Omental fat pad (tissue), 4 donors: ENCODE results near the gene SIGLEC1. TPM values are rescaled to one million over a fixed set of nuclear protein-coding genes. Genes with fewer than 3 reads are reported as not detected.

Experiments used
- ATAC-seq: fragments of 150-250 bp; one replicate; pipeline ENCODE4 v1.9.1; 2016; ENCODE audit warnings: mild to moderate bottlenecking, moderate library complexity; ENCODE audit not compliant: low FRiP score
- DNase-seq: peaks from one replicate; pipeline ENCODE4 v3.0.0-alpha.2; 2019; ENCODE audit warnings: low spot score
- total RNA-seq, 4 donors: library from RNA; depleted of rRNA; stranded (reverse); fragments of >200 nt; gene quantifications; one replicate each; pipeline ENCODE4 v1.1.0, GENCODE V29; 2016
- TF ChIP-seq, protein P1 (sequence below), 3 donors: fragments of 450-650 bp; IDR thresholded peaks; one replicate each; pipeline ENCODE4 v1.5.1; 2016 to 2017; ENCODE audit warnings: antibody characterized with exemption in 3 of 3, mild to moderate bottlenecking in 3 of 3, moderate library complexity in 2 of 3

The SIGLEC1 gene
- total RNA-seq, 4 donors from 2014 or later: 14.2 to 57.5 (median 27.5) TPM

DNA sequence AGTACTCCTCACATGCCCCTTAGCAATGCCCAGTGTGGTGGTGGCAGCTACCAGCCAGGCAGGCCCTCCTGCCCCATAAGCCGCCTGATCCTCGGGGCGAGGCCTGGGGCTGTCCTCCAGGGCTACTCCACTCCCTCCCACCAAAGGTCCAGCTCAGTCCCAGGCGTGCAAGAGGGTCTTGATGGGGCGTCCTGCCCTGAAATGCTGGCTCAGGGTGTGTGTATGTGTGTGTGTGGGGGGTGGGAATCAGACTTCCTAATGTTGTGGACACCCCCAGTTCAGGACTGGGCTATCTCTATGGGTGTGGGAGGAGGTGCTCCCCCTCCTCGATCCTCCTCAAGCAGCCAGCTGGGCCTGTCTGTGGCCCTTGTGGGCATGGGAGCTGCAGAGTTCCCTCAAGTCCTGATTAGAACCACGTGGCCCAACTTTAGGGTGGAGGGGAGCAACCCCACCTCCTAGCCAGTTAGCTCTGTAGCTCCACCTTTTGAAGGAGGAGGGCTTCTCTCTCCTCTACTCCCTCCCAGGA is 27.6 kb upstream of the SIGLEC1 start:
- ATAC-seq: no peak

DNA sequence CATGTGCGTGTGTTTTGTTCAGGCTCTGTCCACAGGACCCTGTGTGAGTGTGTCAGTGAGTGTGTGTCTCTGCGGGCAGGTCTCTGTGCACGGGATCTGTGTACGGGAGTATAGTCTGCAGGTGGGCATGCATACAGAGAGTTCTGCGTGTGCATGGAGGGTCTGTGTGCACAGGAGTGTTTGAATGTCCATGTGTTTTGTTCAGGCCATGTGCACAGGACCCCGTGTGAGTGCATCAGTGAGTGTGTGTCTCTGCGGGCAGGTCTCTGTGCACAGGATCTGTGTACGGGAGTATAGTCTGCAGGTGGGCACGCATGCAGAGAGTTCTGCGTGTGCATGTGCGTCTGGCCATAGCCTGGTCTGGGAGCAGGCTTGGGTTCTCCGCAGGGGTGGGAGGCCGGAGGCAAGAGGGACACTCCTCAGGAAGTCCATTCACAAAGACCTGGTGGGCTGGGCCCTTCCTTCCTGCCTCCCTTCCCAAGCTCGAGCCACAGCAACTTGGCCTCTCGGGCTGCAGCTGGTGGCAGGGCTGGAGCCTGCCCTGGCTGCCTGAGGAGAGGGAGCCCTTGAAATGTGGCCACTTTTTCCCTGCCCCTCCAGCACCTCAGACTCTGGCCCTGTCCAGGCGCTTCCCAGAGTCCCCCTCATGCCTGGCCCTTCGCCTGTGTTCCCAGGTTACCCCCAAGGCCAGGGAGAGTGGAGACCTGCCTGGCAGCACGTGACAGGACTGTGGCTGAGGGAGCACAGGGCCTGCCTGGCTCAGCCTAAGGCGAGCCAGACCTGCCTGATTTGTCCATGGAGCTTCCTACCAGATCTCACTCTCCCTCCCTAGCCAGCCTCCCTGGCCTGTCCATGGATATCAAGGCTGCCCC is 26.9 kb upstream of the SIGLEC1 start:
- DNase-seq: no peak
- TF ChIP-seq, protein P1, sequence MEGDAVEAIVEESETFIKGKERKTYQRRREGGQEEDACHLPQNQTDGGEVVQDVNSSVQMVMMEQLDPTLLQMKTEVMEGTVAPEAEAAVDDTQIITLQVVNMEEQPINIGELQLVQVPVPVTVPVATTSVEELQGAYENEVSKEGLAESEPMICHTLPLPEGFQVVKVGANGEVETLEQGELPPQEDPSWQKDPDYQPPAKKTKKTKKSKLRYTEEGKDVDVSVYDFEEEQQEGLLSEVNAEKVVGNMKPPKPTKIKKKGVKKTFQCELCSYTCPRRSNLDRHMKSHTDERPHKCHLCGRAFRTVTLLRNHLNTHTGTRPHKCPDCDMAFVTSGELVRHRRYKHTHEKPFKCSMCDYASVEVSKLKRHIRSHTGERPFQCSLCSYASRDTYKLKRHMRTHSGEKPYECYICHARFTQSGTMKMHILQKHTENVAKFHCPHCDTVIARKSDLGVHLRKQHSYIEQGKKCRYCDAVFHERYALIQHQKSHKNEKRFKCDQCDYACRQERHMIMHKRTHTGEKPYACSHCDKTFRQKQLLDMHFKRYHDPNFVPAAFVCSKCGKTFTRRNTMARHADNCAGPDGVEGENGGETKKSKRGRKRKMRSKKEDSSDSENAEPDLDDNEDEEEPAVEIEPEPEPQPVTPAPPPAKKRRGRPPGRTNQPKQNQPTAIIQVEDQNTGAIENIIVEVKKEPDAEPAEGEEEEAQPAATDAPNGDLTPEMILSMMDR (IDR thresholded peaks at IDR 0.05): no peak
- ATAC-seq: no peak

More for the DNA sequence above, 27.6 kb upstream of the SIGLEC1 start:
- no peak for DNase-seq
- TF ChIP-seq, protein P1 (IDR thresholded peaks at IDR 0.05): no peak

DNA sequence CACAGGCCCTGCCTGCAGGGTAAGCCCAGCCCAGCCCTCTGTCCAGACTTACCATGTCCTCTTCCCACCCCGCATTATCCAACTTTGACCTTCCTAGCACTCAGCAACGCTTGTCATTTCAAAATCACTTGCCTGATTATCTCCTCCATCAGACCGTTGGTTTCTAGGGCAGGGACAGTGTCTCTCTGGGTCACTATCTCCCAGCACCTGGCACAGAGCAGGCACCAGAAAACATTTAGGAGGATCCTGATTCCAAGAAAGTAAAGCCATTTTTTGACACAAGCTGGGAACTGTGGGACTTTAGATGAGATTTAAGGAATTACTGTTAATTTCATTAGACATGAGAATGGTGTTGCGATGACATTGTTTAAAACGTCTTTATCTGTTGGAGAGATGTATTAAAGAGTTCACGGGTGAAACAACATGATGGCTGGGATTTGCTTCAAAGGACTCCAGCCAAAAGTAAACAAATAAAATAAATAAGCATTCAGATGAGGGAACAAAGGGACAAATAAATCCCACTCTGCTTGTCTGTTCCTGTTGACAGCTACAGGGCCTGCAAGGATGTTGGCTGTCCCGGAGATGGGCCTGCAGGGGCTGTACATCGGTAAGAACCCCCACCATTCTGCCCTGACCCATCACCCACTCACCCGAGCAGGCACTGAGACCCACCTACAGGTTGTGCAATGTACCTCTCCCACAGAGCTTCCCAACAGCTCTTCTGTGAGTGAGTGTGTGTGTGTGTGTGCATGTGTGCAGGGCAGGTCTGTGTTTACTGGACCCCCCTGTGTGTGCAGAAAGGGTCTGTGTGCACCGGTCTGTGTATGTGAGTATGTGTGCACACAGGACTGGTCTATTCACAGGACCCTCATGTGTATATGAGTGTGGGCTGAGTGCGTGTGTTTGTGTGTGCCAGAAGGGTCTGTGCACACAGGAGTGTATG is 26.0 kb upstream of the SIGLEC1 start:
- TF ChIP-seq, protein P1 (IDR thresholded peaks at IDR 0.05): no peak
- ATAC-seq: no peak

DNA sequence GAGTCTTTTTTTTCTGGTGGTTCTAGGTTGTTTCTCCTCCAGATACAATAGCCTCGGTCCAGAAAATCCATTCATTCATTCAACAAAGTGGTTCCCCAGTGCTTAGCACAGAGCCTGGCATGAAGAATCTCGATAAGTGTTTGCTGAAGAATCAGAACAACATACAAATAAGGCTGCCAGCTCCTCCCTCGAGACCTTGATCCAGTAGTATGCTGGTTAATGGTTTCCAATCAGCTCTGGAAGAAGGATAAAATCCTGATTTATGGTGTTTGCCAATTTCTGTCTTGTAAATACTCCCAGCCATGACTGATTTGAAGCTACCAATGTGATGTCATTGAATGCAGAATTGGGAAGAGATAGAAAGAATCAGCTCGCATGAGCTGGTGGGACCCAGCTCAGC is 23.4 kb upstream of the SIGLEC1 start:
- TF ChIP-seq, protein P1 (IDR thresholded peaks at IDR 0.05): no peak
- no peak for ATAC-seq
- no peak for DNase-seq

More for the DNA sequence above, 26.0 kb upstream of the SIGLEC1 start:
- no peak for DNase-seq

DNA sequence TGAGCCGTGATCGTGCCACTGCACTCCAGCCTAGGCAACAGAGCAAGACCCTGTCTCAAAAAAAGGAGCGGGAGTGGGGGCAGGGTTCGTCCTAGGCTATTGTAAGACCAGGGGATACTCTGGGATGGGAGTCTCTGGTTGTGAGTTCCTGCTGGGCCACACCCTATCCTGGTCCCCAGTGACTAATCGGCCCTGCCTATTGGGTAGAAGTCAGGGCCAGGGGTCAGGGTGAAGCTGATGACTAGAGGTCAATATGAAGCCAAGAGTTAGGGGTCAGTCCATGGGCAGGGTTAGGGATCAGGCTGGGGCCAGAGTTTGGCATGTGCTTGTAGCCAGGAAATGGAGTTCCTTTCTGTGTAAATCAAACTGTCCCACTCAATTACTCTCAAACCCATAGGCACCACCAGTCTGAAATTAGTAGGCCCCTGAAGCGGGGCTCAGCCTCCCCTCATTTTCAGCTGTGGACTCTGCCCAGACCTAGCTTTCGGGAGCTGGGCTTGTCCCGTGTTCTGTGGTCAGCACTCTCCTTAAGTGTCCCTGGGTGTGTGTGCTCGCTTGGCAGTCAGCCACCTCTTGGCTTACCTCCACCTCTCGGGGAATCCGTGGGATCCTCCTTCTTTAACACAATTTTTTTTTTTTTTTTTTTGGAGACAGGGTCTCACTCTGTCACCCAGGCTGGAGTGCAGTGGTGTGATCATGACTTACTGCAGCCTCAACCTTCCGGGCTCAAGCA is 21.9 kb upstream of the SIGLEC1 start:
- TF ChIP-seq, protein P1 (IDR thresholded peaks at IDR 0.05): no peak
- ATAC-seq (no peak), DNase-seq (no peak)
